ENCODE measurements around the gene PRMT1. TPM values are rescaled to one million over a fixed set of nuclear protein-coding genes. Genes with fewer than 3 reads are reported as not detected.

PRMT1 gene
- total RNA-seq, 4 donors from 2014 or later, result 45.6 to 116 (median 70.3) TPM

DNA sequence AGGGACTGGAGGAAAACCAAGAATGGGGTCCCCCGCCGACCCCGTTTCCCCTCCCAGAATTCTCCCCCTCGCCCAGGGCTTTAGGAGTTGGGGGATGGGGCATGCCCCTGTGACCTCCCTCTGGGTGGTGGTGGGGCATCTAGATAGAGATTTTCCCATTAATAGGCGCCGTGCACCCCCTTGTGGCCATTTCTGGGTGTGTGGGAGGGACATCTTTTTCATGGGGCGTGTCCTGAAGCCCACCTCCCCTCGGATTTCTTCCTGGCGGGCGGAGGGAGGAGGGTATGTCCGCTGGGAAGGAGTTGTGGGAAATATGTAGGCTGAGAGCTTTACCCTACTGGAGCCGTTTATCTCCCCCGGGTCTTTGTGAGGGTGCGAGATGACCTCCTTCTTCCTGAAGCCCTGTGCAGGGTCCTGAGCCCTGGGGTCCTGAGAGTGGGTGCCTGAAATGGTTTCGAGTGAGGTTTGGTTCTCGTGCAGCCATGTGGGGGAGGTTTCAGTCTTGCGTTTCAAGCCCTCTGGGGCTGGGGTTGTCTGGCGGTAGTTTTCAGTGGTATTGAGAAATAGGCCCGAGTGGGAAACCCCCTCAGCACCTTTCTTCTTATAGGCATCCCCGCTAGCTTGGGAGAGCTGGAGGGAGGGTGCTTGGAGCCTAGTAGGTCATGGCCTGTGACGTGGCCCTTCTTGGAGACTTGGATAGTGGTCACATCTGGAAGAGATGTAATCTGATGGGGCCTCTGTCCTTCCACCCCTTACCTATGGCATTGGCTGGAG is 1.0 kb downstream of the PRMT1 start:
- intact Hi-C loops (cut with DNase I; ENCODE audit: low total_unique reads), result no loop called here

DNA sequence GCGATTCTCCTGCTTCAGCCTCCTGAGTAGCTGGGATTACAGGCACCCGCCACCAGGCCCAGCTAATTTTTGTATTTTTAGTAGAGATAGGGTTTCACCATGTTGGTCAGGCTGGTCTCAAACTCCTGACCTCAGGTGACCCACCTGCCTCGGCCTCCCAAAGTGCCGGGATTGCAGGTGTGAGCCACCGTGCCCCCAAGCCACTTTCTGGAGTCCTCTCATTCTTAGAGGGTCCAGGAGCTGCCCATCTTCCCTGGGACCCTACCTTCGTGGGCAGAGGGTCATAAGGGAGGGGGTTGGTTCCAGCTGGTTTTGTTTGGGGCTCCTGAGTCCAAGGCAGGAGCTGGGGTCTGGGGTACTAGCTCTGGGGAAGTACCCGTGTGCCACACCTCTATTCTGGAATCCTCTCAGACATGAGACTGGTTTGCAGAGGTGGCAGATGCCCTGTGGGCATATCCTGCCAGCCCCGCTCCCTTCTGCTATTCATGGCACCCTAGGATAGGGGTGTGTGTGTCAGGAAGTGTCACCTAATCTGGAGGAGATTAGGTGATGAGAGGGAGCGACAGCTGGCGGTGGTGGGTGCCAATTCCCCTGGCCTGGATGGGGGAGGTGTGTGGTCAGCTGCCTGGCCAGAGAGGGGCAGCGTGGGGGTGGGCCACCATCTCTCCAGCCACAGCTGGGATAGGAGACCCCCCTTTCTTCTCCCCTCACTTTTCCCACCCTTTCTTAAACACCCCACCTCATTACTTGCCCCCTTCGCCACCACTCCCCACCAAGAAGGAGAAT is 2.1 kb downstream of the PRMT1 start:
- Histone ChIP-seq H3K27me3 (no peaks in the 10 kb centered on the region), H3K9me3 (no peaks in the 10 kb centered on the region), H3K36me3 (peaks cover 0 to 9% (median 6%) of the 10 kb centered on the region in 4 donors), H3K27ac (peak overlapping the region; percentile 84 to 99 (median 95)), H3K4me3 (no peak overlapping the region), H3K4me1 (peaks cover 9 to 45% (median 39%) of the 10 kb centered on the region in 4 donors)
- intact Hi-C loops (cut with DNase I; ENCODE audit: low total_unique reads) (no loop called here), in situ Hi-C loops (cut with MboI; ENCODE audit: low pct_ligation_motif_present in 1 of 4, low pct_unique_long_range_greater_than_20kb in 1 of 4, low sequenced_read_pairs in 3 of 4) (loop anchor here in 1 of 4 donors (10.0 kb wide), 1 partner anchor 104 kb away; no protein-coding TSS in a partner anchor)
- WGBS, 2 donors (ENCODE audit: low coverage in 1 of 2), result 59 to 94% methylated on average over 3 to 12 of the region's 12 CpGs
- TF ChIP-seq, protein P1, sequence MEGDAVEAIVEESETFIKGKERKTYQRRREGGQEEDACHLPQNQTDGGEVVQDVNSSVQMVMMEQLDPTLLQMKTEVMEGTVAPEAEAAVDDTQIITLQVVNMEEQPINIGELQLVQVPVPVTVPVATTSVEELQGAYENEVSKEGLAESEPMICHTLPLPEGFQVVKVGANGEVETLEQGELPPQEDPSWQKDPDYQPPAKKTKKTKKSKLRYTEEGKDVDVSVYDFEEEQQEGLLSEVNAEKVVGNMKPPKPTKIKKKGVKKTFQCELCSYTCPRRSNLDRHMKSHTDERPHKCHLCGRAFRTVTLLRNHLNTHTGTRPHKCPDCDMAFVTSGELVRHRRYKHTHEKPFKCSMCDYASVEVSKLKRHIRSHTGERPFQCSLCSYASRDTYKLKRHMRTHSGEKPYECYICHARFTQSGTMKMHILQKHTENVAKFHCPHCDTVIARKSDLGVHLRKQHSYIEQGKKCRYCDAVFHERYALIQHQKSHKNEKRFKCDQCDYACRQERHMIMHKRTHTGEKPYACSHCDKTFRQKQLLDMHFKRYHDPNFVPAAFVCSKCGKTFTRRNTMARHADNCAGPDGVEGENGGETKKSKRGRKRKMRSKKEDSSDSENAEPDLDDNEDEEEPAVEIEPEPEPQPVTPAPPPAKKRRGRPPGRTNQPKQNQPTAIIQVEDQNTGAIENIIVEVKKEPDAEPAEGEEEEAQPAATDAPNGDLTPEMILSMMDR (IDR thresholded peaks at IDR 0.05), result no peak
- TF ChIP-seq POLR2AphosphoS5 (IDR thresholded peaks at IDR 0.05) (no peak), POLR2A (IDR thresholded peaks at IDR 0.05) (no peak), EP300 (IDR thresholded peaks at IDR 0.05; ENCODE audit: low read depth) (no peak)
- no peak for DNase-seq

More for the DNA sequence above, 1.0 kb downstream of the PRMT1 start:
- H3K4me3 ChIP-seq, result peak overlapping the region; percentile 62 to 94 (median 84)
- H3K4me1 ChIP-seq, result peaks cover 9 to 45% (median 39%) of the 10 kb centered on the region in 4 donors
- H3K27me3 ChIP-seq, result no peaks in the 10 kb centered on the region
- peak overlapping the region; percentile 84 to 99 (median 95) for H3K27ac ChIP-seq
- no peaks in the 10 kb centered on the region for H3K9me3 ChIP-seq
- peak; percentile 78 for DNase-seq
- in situ Hi-C loops (cut with MboI; ENCODE audit: low pct_ligation_motif_present in 1 of 4, low pct_unique_long_range_greater_than_20kb in 1 of 4, low sequenced_read_pairs in 3 of 4), result loop anchor here in 1 of 4 donors (10.0 kb wide), 1 partner anchor 103 kb away; no protein-coding TSS in a partner anchor
- peaks cover 0 to 9% (median 6%) of the 10 kb centered on the region in 4 donors for H3K36me3 ChIP-seq
- WGBS, 2 donors (ENCODE audit: low coverage in 1 of 2), result 0 to 4% methylated on average over 4 to 21 of the region's 21 CpGs
- TF ChIP-seq EP300 (IDR thresholded peaks at IDR 0.05; ENCODE audit: low read depth), result no peak
- TF ChIP-seq POLR2AphosphoS5 (IDR thresholded peaks at IDR 0.05), result no peak
- TF ChIP-seq POLR2A (IDR thresholded peaks at IDR 0.05), result no peak
- TF ChIP-seq, protein P1 (IDR thresholded peaks at IDR 0.05), result peak; percentile 53 to 74 (median 57)

DNA sequence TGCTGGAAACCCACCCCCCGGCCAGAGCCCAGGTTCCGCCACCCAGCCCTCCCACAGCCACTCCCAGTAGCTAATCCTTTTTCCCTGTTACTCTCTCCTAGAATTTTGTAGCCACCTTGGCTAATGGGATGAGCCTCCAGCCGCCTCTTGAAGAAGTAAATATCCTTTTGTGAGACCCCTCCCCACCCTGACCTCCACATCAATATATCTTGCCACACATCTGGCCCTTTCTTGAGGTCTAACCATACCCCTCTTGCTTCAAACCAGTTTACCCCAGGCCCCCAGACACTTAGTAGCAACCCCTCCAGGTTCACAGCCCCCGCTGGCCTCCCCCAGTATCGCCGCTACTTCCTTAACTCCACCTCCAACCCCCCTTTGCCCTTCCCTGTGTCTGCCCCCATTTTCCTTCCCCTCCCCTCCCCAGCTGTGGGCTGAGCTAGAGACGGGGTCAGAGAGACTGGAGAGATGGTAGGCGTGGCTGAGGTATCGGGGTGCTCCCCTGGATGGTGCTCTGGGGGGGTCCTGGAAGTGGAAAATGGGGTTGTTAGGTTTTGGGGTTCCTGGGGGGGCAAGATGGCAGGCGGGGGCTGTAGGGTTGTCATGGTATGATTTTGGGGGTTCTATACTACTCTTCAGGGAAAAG is 2.8 kb downstream of the PRMT1 start:
- intact Hi-C loops (cut with DNase I; ENCODE audit: low total_unique reads), result loop anchor here (10.0 kb wide), 1 partner anchor 205 kb away; the partner anchor contains the start of gene FLT3LG
- no peaks in the 10 kb centered on the region for H3K27me3 ChIP-seq
- H3K4me1 ChIP-seq, result peaks cover 9 to 45% (median 39%) of the 10 kb centered on the region in 4 donors
- TF ChIP-seq, protein P1 (IDR thresholded peaks at IDR 0.05), result no peak
- TF ChIP-seq POLR2A (IDR thresholded peaks at IDR 0.05) (no peak), EP300 (IDR thresholded peaks at IDR 0.05; ENCODE audit: low read depth) (no peak), POLR2AphosphoS5 (IDR thresholded peaks at IDR 0.05) (no peak)
- 68 to 76% methylated on average over 4 to 10 of the region's 10 CpGs for WGBS, 2 donors (ENCODE audit: low coverage in 1 of 2)
- peak overlapping the region; percentile 69 to 99 (median 75) for H3K27ac ChIP-seq
- DNase-seq, result no peak
- no peak overlapping the region for H3K4me3 ChIP-seq
- in situ Hi-C loops (cut with MboI; ENCODE audit: low pct_ligation_motif_present in 1 of 4, low pct_unique_long_range_greater_than_20kb in 1 of 4, low sequenced_read_pairs in 3 of 4), result loop anchor here in 1 of 4 donors (10.0 kb wide), 1 partner anchor 105 kb away; no protein-coding TSS in a partner anchor
- peaks cover 0 to 9% (median 8%) of the 10 kb centered on the region in 4 donors for H3K36me3 ChIP-seq
- H3K9me3 ChIP-seq, result no peaks in the 10 kb centered on the region

All from transverse colon (tissue), 4 donors.